Measurements from ENCODE around the gene TDRD1.
"Not testable (repeated sequence)": the region's sequence is repeated elsewhere in the genome, so short reads cannot be mapped to it uniquely, and the experiment has no call there.

TDRD1 gene

GRCh38 chr10:114179148-114179547 lies at the start of gene TDRD1:
TSS of gene TDRD1 (plus strand) at chr10:114179353. CDS start at chr10:114187832, 8,479 bp downstream.
- Mint-ChIP-seq H3K4me1 (peaks cover 15% of the 10 kb centered on the region), H3K27ac (no peak within 1 kb of the TSS), H3K9me3 (no peaks in the 10 kb centered on the region), H3K27me3 (peaks cover 21% of the 10 kb centered on the region), H3K36me3 (no peaks in the 10 kb centered on the region), H3K4me3 (peak within 1 kb of the TSS; percentile 45)
- DNase-seq: no peak
- CTCF ChIA-PET: interaction anchor here (0.7 kb wide), 1 partner anchor 637 kb away, joined by 3 read pairs; no protein-coding TSS in a partner anchor

- no peak overlapping the region for H3K27ac Mint-ChIP-seq
- no peaks in the 10 kb centered on the region for H3K27me3 Mint-ChIP-seq
These were observed 48.1 kb upstream of the TDRD1 start for GRCh38 chr10:114131094-114131493.

GRCh38 chr10:114135476-114135875 lies 43.7 kb upstream of the TDRD1 start:
- DNase-seq: no peak
- peaks cover 46% of the 10 kb centered on the region for H3K36me3 Mint-ChIP-seq
- no peaks in the 10 kb centered on the region for H3K4me1 Mint-ChIP-seq
- CTCF ChIA-PET: no interaction called here
- H3K9me3 Mint-ChIP-seq: no peaks in the 10 kb centered on the region
- H3K27ac Mint-ChIP-seq: no peak overlapping the region
- no peak overlapping the region for H3K4me3 Mint-ChIP-seq
- H3K27me3 Mint-ChIP-seq: no peaks in the 10 kb centered on the region

More at GRCh38 chr10:114131094-114131493, 48.1 kb upstream of the TDRD1 start:
- H3K4me3 Mint-ChIP-seq: no peak overlapping the region
- H3K36me3 Mint-ChIP-seq: peaks cover 54% of the 10 kb centered on the region
- H3K4me1 Mint-ChIP-seq: no peaks in the 10 kb centered on the region
- H3K9me3 Mint-ChIP-seq: no peaks in the 10 kb centered on the region
- no peak for DNase-seq
- CTCF ChIA-PET: interaction anchor here (0.8 kb wide), 1 partner anchor 72 kb away, joined by 3 read pairs; no protein-coding TSS in a partner anchor

- CTCF ChIA-PET: no interaction called here
- Mint-ChIP-seq H3K27ac (no peak overlapping the region), H3K27me3 (no peaks in the 10 kb centered on the region), H3K4me1 (no peaks in the 10 kb centered on the region), H3K9me3 (no peaks in the 10 kb centered on the region), H3K4me3 (no peak overlapping the region), H3K36me3 (peaks cover 35% of the 10 kb centered on the region)
- no peak for DNase-seq
These were observed 40.6 kb upstream of the TDRD1 start for GRCh38 chr10:114138581-114138980.

- H3K9me3 Mint-ChIP-seq: no peaks in the 10 kb centered on the region
- H3K27ac Mint-ChIP-seq: no peak overlapping the region
- no peak overlapping the region for H3K4me3 Mint-ChIP-seq
- peaks cover 28% of the 10 kb centered on the region for H3K36me3 Mint-ChIP-seq
- no peaks in the 10 kb centered on the region for H3K4me1 Mint-ChIP-seq
- CTCF ChIA-PET: no interaction called here
- DNase-seq: no peak
- H3K27me3 Mint-ChIP-seq: no peaks in the 10 kb centered on the region
These were observed 39.1 kb upstream of the TDRD1 start for GRCh38 chr10:114140036-114140435.

- H3K9me3 Mint-ChIP-seq, CTCF ChIA-PET, DNase-seq, H3K27me3 Mint-ChIP-seq, H3K4me3 Mint-ChIP-seq, H3K4me1 Mint-ChIP-seq, H3K27ac Mint-ChIP-seq: not testable (repeated sequence)
- peaks cover 25% of the 10 kb centered on the region for H3K36me3 Mint-ChIP-seq
These were observed 38.3 kb upstream of the TDRD1 start for GRCh38 chr10:114140827-114141226.

- H3K27ac Mint-ChIP-seq: no peak overlapping the region
- peaks cover 22% of the 10 kb centered on the region for H3K36me3 Mint-ChIP-seq
- H3K4me1 Mint-ChIP-seq: no peaks in the 10 kb centered on the region
- H3K27me3 Mint-ChIP-seq: no peaks in the 10 kb centered on the region
- no peak overlapping the region for H3K4me3 Mint-ChIP-seq
- CTCF ChIA-PET: no interaction called here
- no peaks in the 10 kb centered on the region for H3K9me3 Mint-ChIP-seq
- DNase-seq: no peak
These were observed 37.1 kb upstream of the TDRD1 start for GRCh38 chr10:114142018-114142417.

GRCh38 chr10:114143160-114143559 lies 36.0 kb upstream of the TDRD1 start:
- Mint-ChIP-seq H3K4me3 (no peak overlapping the region), H3K9me3 (no peaks in the 10 kb centered on the region), H3K36me3 (peaks cover 28% of the 10 kb centered on the region), H3K27ac (no peak overlapping the region), H3K4me1 (no peaks in the 10 kb centered on the region), H3K27me3 (no peaks in the 10 kb centered on the region)
- DNase-seq: no peak
- CTCF ChIA-PET: interaction anchor here (0.8 kb wide), 1 partner anchor 31 kb away, joined by 3 read pairs; no protein-coding TSS in a partner anchor

GRCh38 chr10:114149476-114149875 lies 29.7 kb upstream of the TDRD1 start:
- H3K4me3 Mint-ChIP-seq, H3K4me1 Mint-ChIP-seq, H3K27me3 Mint-ChIP-seq, H3K9me3 Mint-ChIP-seq, H3K27ac Mint-ChIP-seq, CTCF ChIA-PET, DNase-seq: not testable (repeated sequence)
- H3K36me3 Mint-ChIP-seq: peaks cover 41% of the 10 kb centered on the region

GRCh38 chr10:114151486-114151885 lies 27.7 kb upstream of the TDRD1 start:
- peaks cover 45% of the 10 kb centered on the region for H3K36me3 Mint-ChIP-seq
- H3K27me3 Mint-ChIP-seq: no peaks in the 10 kb centered on the region
- H3K4me3 Mint-ChIP-seq: no peak overlapping the region
- H3K27ac Mint-ChIP-seq: no peak overlapping the region
- DNase-seq: no peak
- CTCF ChIA-PET: no interaction called here
- H3K9me3 Mint-ChIP-seq: no peaks in the 10 kb centered on the region
- no peaks in the 10 kb centered on the region for H3K4me1 Mint-ChIP-seq

- CTCF ChIA-PET: no interaction called here
- Mint-ChIP-seq H3K9me3 (no peaks in the 10 kb centered on the region), H3K27me3 (no peaks in the 10 kb centered on the region), H3K4me1 (no peaks in the 10 kb centered on the region), H3K4me3 (no peak overlapping the region), H3K36me3 (peaks cover 47% of the 10 kb centered on the region), H3K27ac (no peak overlapping the region)
- DNase-seq: no peak
These were observed 27.3 kb upstream of the TDRD1 start for GRCh38 chr10:114151892-114152291.

GRCh38 chr10:114157912-114158311 lies 21.2 kb upstream of the TDRD1 start:
- Mint-ChIP-seq H3K36me3 (peaks cover 35% of the 10 kb centered on the region), H3K27ac (no peak overlapping the region), H3K4me3 (no peak overlapping the region), H3K9me3 (no peaks in the 10 kb centered on the region), H3K27me3 (no peaks in the 10 kb centered on the region), H3K4me1 (peaks cover 2% of the 10 kb centered on the region)
- CTCF ChIA-PET: interaction anchor here (1.1 to 1.8 kb wide), 2 partner anchors 12 to 15 kb away, joined by 3 to 6 read pairs; no protein-coding TSS in a partner anchor
- DNase-seq: no peak

- H3K4me1 Mint-ChIP-seq: peaks cover 11% of the 10 kb centered on the region
- H3K27me3 Mint-ChIP-seq: no peaks in the 10 kb centered on the region
- H3K4me3 Mint-ChIP-seq: no peak overlapping the region
- CTCF ChIA-PET: no interaction called here
- peaks cover 41% of the 10 kb centered on the region for H3K36me3 Mint-ChIP-seq
- H3K9me3 Mint-ChIP-seq: peaks cover 4% of the 10 kb centered on the region
- DNase-seq: no peak
- H3K27ac Mint-ChIP-seq: no peak overlapping the region
These were observed 16.1 kb upstream of the TDRD1 start for GRCh38 chr10:114163062-114163461.

GRCh38 chr10:114166043-114166442 lies 13.1 kb upstream of the TDRD1 start:
- no peak overlapping the region for H3K27ac Mint-ChIP-seq
- no peaks in the 10 kb centered on the region for H3K27me3 Mint-ChIP-seq
- no peak for DNase-seq
- peaks cover 15% of the 10 kb centered on the region for H3K4me1 Mint-ChIP-seq
- peaks cover 11% of the 10 kb centered on the region for H3K9me3 Mint-ChIP-seq
- no peak overlapping the region for H3K4me3 Mint-ChIP-seq
- H3K36me3 Mint-ChIP-seq: peaks cover 55% of the 10 kb centered on the region
- CTCF ChIA-PET: no interaction called here

GRCh38 chr10:114166494-114166893 lies 12.7 kb upstream of the TDRD1 start:
- Mint-ChIP-seq H3K4me3 (no peak overlapping the region), H3K27ac (no peak overlapping the region), H3K9me3 (peaks cover 11% of the 10 kb centered on the region), H3K27me3 (no peaks in the 10 kb centered on the region), H3K36me3 (peaks cover 54% of the 10 kb centered on the region), H3K4me1 (peaks cover 15% of the 10 kb centered on the region)
- no peak for DNase-seq
- CTCF ChIA-PET: no interaction called here

GRCh38 chr10:114167985-114168384 lies 11.2 kb upstream of the TDRD1 start:
- Mint-ChIP-seq H3K27ac (no peak overlapping the region), H3K4me3 (no peak overlapping the region), H3K36me3 (peaks cover 47% of the 10 kb centered on the region), H3K27me3 (no peaks in the 10 kb centered on the region), H3K9me3 (peaks cover 11% of the 10 kb centered on the region), H3K4me1 (peaks cover 27% of the 10 kb centered on the region)
- CTCF ChIA-PET: no interaction called here
- no peak for DNase-seq
